Astrocyte (in vitro differentiated cells and primary cell): ENCODE data around the gene KLHDC2. TPM values are rescaled to one million over a fixed set of nuclear protein-coding genes. Genes with fewer than 3 reads are reported as not detected.

Experiments used
- DNase-seq: peaks from one replicate; pipeline ENCODE4 v3.0.0-alpha.2; 2010; ENCODE audit warnings: low read depth
- FAIRE-seq: peaks from 2 replicates; lab custom pipeline; 2011; peaks lifted over from hg19 to GRCh38; lab: Jason Lieb, UNC
- H2AFZ ChIP-seq: 2 replicates; pipeline ENCODE4 v1.6.0; 2012; ENCODE audit warnings: low read depth, low read length, inconsistent platforms
- H3K27ac ChIP-seq: 2 replicates; pipeline ENCODE4 v1.5.1; 2011; ENCODE audit warnings: low read depth, low read length, inconsistent platforms
- H3K27me3 ChIP-seq: 2 replicates; pipeline ENCODE4 v1.6.0; 2011; ENCODE audit warnings: low read length, inconsistent platforms; ENCODE audit not compliant: insufficient read depth
- H3K36me3 ChIP-seq: 2 replicates; pipeline ENCODE4 v1.5.1; 2011; ENCODE audit warnings: low read length, inconsistent platforms; ENCODE audit not compliant: insufficient read depth
- H3K4me1 ChIP-seq: 2 replicates; pipeline ENCODE4 v1.5.1; 2011; ENCODE audit warnings: low read length, inconsistent platforms; ENCODE audit not compliant: insufficient read depth
- H3K4me2 ChIP-seq: 2 replicates; pipeline ENCODE4 v1.6.0; 2012; ENCODE audit warnings: low read length, inconsistent platforms
- H3K4me3 ChIP-seq: 2 replicates; pipeline ENCODE4 v1.5.1; 2011; ENCODE audit warnings: low read depth, mild to moderate bottlenecking, low read length, inconsistent platforms; ENCODE audit not compliant: insufficient read depth
- H3K79me2 ChIP-seq: 2 replicates; pipeline ENCODE4 v1.6.0; 2012; ENCODE audit warnings: mild to moderate bottlenecking, low read length, inconsistent platforms; ENCODE audit not compliant: insufficient read depth
- H3K9ac ChIP-seq: 2 replicates; pipeline ENCODE4 v1.6.0; 2012; ENCODE audit warnings: mild to moderate bottlenecking, low read length, inconsistent platforms
- H3K9me3 ChIP-seq: 2 replicates; pipeline ENCODE4 v1.5.1; 2012; ENCODE audit warnings: low read depth, mild to moderate bottlenecking, low read length, inconsistent platforms; ENCODE audit not compliant: insufficient read depth
- H4K20me1 ChIP-seq: 2 replicates; pipeline ENCODE4 v1.6.0; 2012; ENCODE audit warnings: low read length, inconsistent platforms; ENCODE audit not compliant: insufficient read depth
- H3K27ac Mint-ChIP-seq: one replicate; pipeline ENCODE4 v1.8.0; 2021; ENCODE audit warnings: mild to moderate bottlenecking, mixed read lengths; ENCODE audit not compliant: unreplicated experiment
- H3K27me3 Mint-ChIP-seq: one replicate; pipeline ENCODE4 v1.8.0; 2021; ENCODE audit warnings: low read depth, mixed read lengths; ENCODE audit not compliant: unreplicated experiment
- H3K36me3 Mint-ChIP-seq: one replicate; pipeline ENCODE4 v1.8.0; 2021; ENCODE audit warnings: low read depth, mixed read lengths; ENCODE audit not compliant: unreplicated experiment
- H3K4me1 Mint-ChIP-seq: one replicate; pipeline ENCODE4 v1.8.0; 2021; ENCODE audit warnings: low read depth, mixed read lengths; ENCODE audit not compliant: unreplicated experiment
- H3K4me3 Mint-ChIP-seq: one replicate; pipeline ENCODE4 v1.8.0; 2021; ENCODE audit warnings: mild to moderate bottlenecking, moderate library complexity, mixed read lengths; ENCODE audit not compliant: unreplicated experiment
- H3K9me3 Mint-ChIP-seq: one replicate; pipeline ENCODE4 v1.8.0; 2021; ENCODE audit warnings: mild to moderate bottlenecking, mixed read lengths; ENCODE audit not compliant: unreplicated experiment
- CTCF ChIP-seq: IDR thresholded peaks from 2 replicates; pipeline ENCODE4 v1.5.1; 2011; ENCODE audit warnings: low read depth, mild to moderate bottlenecking, inconsistent platforms, low read length, moderate library complexity; ENCODE audit not compliant: insufficient read depth
- EZH2 ChIP-seq: IDR thresholded peaks from 2 replicates; pipeline ENCODE4 v1.6.1; 2012; ENCODE audit warnings: mild to moderate bottlenecking, low read length, inconsistent platforms; ENCODE audit not compliant: insufficient read depth
- total RNA-seq: library from RNA; stranded (reverse); gene quantifications from 2 replicates; pipeline ENCODE4 v1.2.1, GENCODE V29; 2021

Gene KLHDC2
- total RNA-seq, 1 donor from 2014 or later = 32.1 TPM

GRCh38 chr14:49816844-49817243 lies 48.9 kb downstream of the KLHDC2 start:
- Histone ChIP-seq H3K36me3 (peaks cover 53% of the 10 kb centered on the region), H2AFZ (no peak overlapping the region), H3K27me3 (no peaks in the 10 kb centered on the region), H3K4me1 (no peaks in the 10 kb centered on the region), H3K27ac (no peak overlapping the region), H4K20me1 (no peaks in the 10 kb centered on the region), H3K79me2 (no peaks in the 10 kb centered on the region), H3K9me3 (no peaks in the 10 kb centered on the region), H3K4me3 (no peak overlapping the region), H3K9ac (no peak overlapping the region), H3K4me2 (no peak overlapping the region)
- TF ChIP-seq EZH2 = no peak
- TF ChIP-seq CTCF = no peak
- Mint-ChIP-seq H3K4me3 (no peak overlapping the region), H3K36me3 (peaks cover 37% of the 10 kb centered on the region), H3K9me3 (no peaks in the 10 kb centered on the region), H3K27ac (no peak overlapping the region), H3K4me1 (no peaks in the 10 kb centered on the region), H3K27me3 (no peaks in the 10 kb centered on the region)
- DNase-seq (no peak), FAIRE-seq (no peak)

- Histone ChIP-seq H3K4me1 (no peaks in the 10 kb centered on the region), H3K27me3 (no peaks in the 10 kb centered on the region), H3K4me2 (no peak overlapping the region), H3K9me3 (no peaks in the 10 kb centered on the region), H3K79me2 (no peaks in the 10 kb centered on the region), H3K36me3 (peaks cover 45% of the 10 kb centered on the region), H3K9ac (no peak overlapping the region), H3K27ac (no peak overlapping the region), H4K20me1 (no peaks in the 10 kb centered on the region), H2AFZ (no peak overlapping the region), H3K4me3 (no peak overlapping the region)
- DNase-seq (no peak), FAIRE-seq (no peak)
- Mint-ChIP-seq H3K27ac (no peak overlapping the region), H3K4me1 (no peaks in the 10 kb centered on the region), H3K4me3 (no peak overlapping the region), H3K27me3 (no peaks in the 10 kb centered on the region), H3K9me3 (no peaks in the 10 kb centered on the region), H3K36me3 (peaks cover 39% of the 10 kb centered on the region)
- no peak for TF ChIP-seq EZH2
- no peak for TF ChIP-seq CTCF
Observed at GRCh38 chr14:49820176-49820575, 52.2 kb downstream of the KLHDC2 start.

- no peak overlapping the region for H3K4me3 ChIP-seq
- H3K79me2 ChIP-seq = peaks cover 3% of the 10 kb centered on the region
- H3K4me1 ChIP-seq = no peaks in the 10 kb centered on the region
- Mint-ChIP-seq H3K4me1 (no peaks in the 10 kb centered on the region), H3K36me3 (peaks cover 12% of the 10 kb centered on the region), H3K9me3 (no peaks in the 10 kb centered on the region), H3K27me3 (no peaks in the 10 kb centered on the region), H3K27ac (no peak overlapping the region), H3K4me3 (no peak overlapping the region)
- TF ChIP-seq EZH2 (no peak), CTCF (no peak)
- H3K36me3 ChIP-seq = peaks cover 72% of the 10 kb centered on the region
- no peak for DNase-seq
- no peak overlapping the region for H3K27ac ChIP-seq
- peaks cover 7% of the 10 kb centered on the region for H4K20me1 ChIP-seq
- H3K9ac ChIP-seq = no peak overlapping the region
- no peak overlapping the region for H2AFZ ChIP-seq
- H3K4me2 ChIP-seq = no peak overlapping the region
- no peak for FAIRE-seq
- H3K27me3 ChIP-seq = no peaks in the 10 kb centered on the region
- H3K9me3 ChIP-seq = no peaks in the 10 kb centered on the region
Observed at GRCh38 chr14:49828640-49829039, 60.7 kb downstream of the KLHDC2 start.

Other genes with a start within 250 kb of the KLHDC2 start
- 1,089 and 1,231 TPM in 2 replicates for gene RPS29, start 181.8 kb upstream of the KLHDC2 start, total RNA-seq
- 9.9 and 10.0 TPM in 2 replicates for gene LRR1, start 169.2 kb upstream of the KLHDC2 start, total RNA-seq
- gene RPL36AL, start 147.5 kb upstream of the KLHDC2 start, total RNA-seq = 166 and 194 TPM in 2 replicates
- 55.5 and 56.0 TPM in 2 replicates for gene MGAT2, start 147.4 kb upstream of the KLHDC2 start, total RNA-seq
- gene DNAAF2, start 132.9 kb upstream of the KLHDC2 start, total RNA-seq = 8.7 and 10.7 TPM in 2 replicates
- 2.0 and 3.0 TPM in 2 replicates for gene POLE2, start 79.9 kb upstream of the KLHDC2 start, total RNA-seq
- gene KLHDC1, start 75.0 kb upstream of the KLHDC2 start, total RNA-seq = 0.94 and 1.2 TPM in 2 replicates
- gene NEMF, start 84.6 kb downstream of the KLHDC2 start, total RNA-seq = 61.5 and 63.0 TPM in 2 replicates
- gene ARF6, start 124.9 kb downstream of the KLHDC2 start, total RNA-seq = 53.1 and 53.4 TPM in 2 replicates